Naive thymus-derived CD8-positive, alpha-beta T cell (primary cell): ENCODE data around the gene FAM163A. TPM values are rescaled to one million over a fixed set of nuclear protein-coding genes. Genes with fewer than 3 reads are reported as not detected.

Source experiments
- ATAC-seq, 2 donors: fragments of 150-1000 bp; cut with Tn5 transposase in 1 of 2; sonication (Bioruptor Pico), chemical (Tn5 transposase) in 1 of 2; 1 replicate in 1 of 2; 2 replicates in 1 of 2; pipeline ENCODE4 v1.10.0; 2021; ENCODE audit warnings: mild to moderate bottlenecking in 2 of 2, moderate library complexity in 2 of 2
- POLR2A ChIA-PET: fragments of 350-600 bp; sonication (Branson Sonifier 250); formaldehyde crosslinking; loops from one replicate; lab custom pipeline; 2021; ENCODE audit warnings: antibody characterized with exemption; lab: Charles Lee
- DNase-seq, 10 donors: peaks; one replicate each; pipeline versions ENCODE4 v3.0.0 to v3.0.0-alpha.2; 2020 to 2022
- H3K27ac Mint-ChIP-seq, 10 donors: one replicate each; pipeline ENCODE4 v1.8.0; 2020 to 2022; ENCODE audit warnings: mild to moderate bottlenecking in 10 of 10, mixed read lengths in 10 of 10, moderate library complexity in 4 of 10, inconsistent platforms in 1 of 10
- H3K27me3 Mint-ChIP-seq, 5 donors: one replicate each; pipeline ENCODE4 v1.8.0; 2021 to 2022; ENCODE audit warnings: mixed read lengths in 5 of 5
- H3K36me3 Mint-ChIP-seq, 3 donors: one replicate each; pipeline ENCODE4 v1.8.0; 2020 to 2022; ENCODE audit warnings: mixed read lengths in 3 of 3, mild to moderate bottlenecking in 2 of 3, inconsistent platforms in 1 of 3
- H3K4me1 Mint-ChIP-seq, 4 donors: one replicate each; pipeline ENCODE4 v1.8.0; 2021 to 2022; ENCODE audit warnings: mixed read lengths in 4 of 4
- H3K4me3 Mint-ChIP-seq, 10 donors: one replicate each; pipeline ENCODE4 v1.8.0; 2020 to 2022; ENCODE audit warnings: mild to moderate bottlenecking in 10 of 10, mixed read lengths in 10 of 10, moderate library complexity in 6 of 10, inconsistent platforms in 1 of 10
- H3K9me3 Mint-ChIP-seq, 9 donors: one replicate each; pipeline ENCODE4 v1.8.0; 2020 to 2022; ENCODE audit warnings: mixed read lengths in 9 of 9, mild to moderate bottlenecking in 3 of 9, inconsistent platforms in 1 of 9, moderate library complexity in 1 of 9
- polyA plus RNA-seq, 3 donors: library from polyadenylated mRNA; unstranded; fragments of 300-500 nt; fragmentation: Illumina TruSeq; gene quantifications; one replicate each; pipeline ENCODE4 v1.2.3, GENCODE V29; 2021
- total RNA-seq, 8 experiments: library from RNA in 2 of 8; stranded (reverse) in 2 of 8; gene quantifications; one replicate each; pipeline ENCODE4 v1.2.3 and lab custom pipeline; 2021 to 2026

The FAM163A gene
- total and polyA plus RNA-seq, 5 experiments from 2014 or later, result not detected

DNA sequence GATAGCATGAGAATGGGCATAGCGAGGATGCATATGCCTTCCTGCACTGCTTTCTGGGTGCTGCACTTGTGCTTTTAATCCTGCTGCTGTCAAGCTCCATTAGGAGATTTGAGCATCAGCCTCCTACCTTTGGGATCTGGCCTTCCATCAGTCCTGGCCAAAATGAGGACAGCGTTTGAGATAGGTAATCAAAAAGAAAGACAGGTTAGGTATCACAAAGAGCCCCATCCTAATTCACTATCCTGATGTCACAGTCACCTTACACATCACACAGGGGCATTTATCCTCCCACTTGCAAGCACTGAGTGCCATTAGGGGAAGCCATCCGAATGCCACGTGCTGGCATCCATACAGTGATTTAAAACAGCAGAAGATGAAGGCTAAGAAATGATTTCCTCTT, 13.2 kb upstream of the FAM163A start:
- Mint-ChIP-seq H3K27ac (no peak overlapping the region), H3K4me1 (no peaks in the 10 kb centered on the region), H3K36me3 (no peaks in the 10 kb centered on the region), H3K4me3 (no peak overlapping the region), H3K9me3 (no peaks in the 10 kb centered on the region), H3K27me3 (peaks cover 8 to 24% (median 17%) of the 10 kb centered on the region in 5 donors)
- no peak for ATAC-seq
- DNase-seq, result no peak
- POLR2A ChIA-PET, result no interaction called here

DNA sequence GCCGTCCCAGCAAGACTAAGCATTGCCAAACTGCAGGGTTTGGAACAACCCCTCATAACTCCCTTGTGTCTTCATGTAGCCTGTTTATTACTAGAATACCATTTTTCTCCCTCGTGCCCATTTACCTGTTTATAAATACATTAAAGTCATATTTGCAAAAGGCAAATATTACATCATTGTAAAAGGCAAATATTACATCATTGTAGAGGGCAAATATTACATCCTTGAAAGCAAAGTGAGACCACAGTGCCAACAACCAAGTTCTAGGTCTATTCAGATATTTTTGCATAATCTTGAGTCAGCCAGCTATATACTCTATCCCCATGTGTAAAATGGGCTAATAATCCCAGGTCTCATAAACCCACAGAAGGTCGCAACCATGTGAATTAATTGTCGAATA, 11.4 kb upstream of the FAM163A start:
- Mint-ChIP-seq H3K4me3 (no peak overlapping the region), H3K4me1 (no peaks in the 10 kb centered on the region), H3K27me3 (peaks cover 14 to 35% (median 24%) of the 10 kb centered on the region in 5 donors), H3K27ac (no peak overlapping the region), H3K36me3 (no peaks in the 10 kb centered on the region), H3K9me3 (no peaks in the 10 kb centered on the region)
- POLR2A ChIA-PET, result no interaction called here
- no peak for DNase-seq
- ATAC-seq, result no peak

DNA sequence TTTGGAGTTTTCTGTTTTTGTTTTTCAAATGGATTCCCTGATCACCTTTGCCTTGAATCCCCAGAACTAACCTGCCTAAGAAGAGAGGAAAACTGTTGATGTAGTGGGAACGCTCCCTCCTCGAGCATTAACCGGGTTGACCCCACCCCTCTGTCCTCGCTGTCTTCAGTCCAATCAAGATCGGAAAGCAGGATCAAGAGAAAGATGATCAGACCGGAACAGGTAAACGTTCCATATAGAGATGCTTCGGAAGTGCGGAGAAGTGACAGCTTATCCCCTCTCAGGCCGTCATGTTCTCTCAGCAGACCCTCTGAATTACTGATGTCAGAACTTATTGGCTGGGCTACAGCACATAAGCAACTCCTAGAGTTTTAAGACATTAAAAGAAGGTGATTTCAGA, 800 bp upstream of the FAM163A start:
- Mint-ChIP-seq H3K4me3 (peak overlapping the region; percentile 9 to 83 (median 64)), H3K27ac (peak overlapping the region in 2 of 10 donors; percentile 56 to 86), H3K4me1 (peaks cover 7 to 11% (median 11%) of the 10 kb centered on the region in 4 donors), H3K27me3 (peaks cover 49 to 78% (median 68%) of the 10 kb centered on the region in 5 donors), H3K36me3 (peaks cover 0 to 2% (median 0%) of the 10 kb centered on the region in 3 donors), H3K9me3 (peaks cover 0 to 8% (median 0%) of the 10 kb centered on the region in 9 donors)
- ATAC-seq (no peak), DNase-seq (no peak)
- POLR2A ChIA-PET, result no interaction called here

DNA sequence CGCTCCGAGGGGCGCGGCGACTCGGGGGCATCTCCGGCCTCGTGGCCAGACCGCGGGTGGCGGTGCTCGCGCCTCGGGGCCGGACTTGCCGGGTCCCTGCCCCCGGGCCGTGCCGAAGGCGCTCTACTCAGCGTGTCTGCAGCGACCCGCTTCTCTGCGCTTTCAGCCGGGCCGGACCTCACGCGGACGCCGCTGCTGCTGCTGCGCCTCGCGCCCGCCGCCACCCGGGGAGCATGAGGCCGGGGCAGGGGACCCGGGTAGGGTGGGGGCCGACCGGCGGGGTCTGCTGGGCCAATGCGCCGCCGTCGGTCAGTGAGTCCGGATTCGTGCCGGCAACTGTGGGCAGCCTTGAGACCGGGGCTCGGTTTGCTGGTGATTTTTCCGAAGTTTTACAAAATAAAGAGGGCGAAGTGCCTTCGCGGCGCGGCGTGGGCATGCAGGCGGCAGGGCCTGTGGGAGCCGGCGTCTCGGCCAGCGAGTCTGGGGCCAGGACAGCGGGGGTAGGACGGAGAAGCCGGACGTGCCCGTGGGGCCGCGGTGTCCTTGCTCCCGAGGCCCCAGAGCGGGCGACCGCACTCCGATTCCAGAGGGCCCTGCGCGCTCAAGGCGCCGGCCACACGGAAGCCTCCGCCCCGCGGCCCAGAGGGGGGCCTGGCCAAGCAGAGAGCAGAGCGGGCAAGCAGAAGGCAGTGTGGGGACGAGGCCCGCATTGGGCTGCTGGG, 749 bp downstream of the FAM163A start:
- Mint-ChIP-seq H3K27me3 (peaks cover 50 to 84% (median 68%) of the 10 kb centered on the region in 5 donors), H3K4me1 (peaks cover 7 to 11% (median 11%) of the 10 kb centered on the region in 4 donors), H3K27ac (no peak overlapping the region), H3K4me3 (peak overlapping the region in 2 of 10 donors; percentile 27 to 29), H3K36me3 (no peaks in the 10 kb centered on the region), H3K9me3 (peaks cover 0 to 8% (median 0%) of the 10 kb centered on the region in 9 donors)
- DNase-seq (no peak), ATAC-seq (no peak)
- POLR2A ChIA-PET, result no interaction called here

DNA sequence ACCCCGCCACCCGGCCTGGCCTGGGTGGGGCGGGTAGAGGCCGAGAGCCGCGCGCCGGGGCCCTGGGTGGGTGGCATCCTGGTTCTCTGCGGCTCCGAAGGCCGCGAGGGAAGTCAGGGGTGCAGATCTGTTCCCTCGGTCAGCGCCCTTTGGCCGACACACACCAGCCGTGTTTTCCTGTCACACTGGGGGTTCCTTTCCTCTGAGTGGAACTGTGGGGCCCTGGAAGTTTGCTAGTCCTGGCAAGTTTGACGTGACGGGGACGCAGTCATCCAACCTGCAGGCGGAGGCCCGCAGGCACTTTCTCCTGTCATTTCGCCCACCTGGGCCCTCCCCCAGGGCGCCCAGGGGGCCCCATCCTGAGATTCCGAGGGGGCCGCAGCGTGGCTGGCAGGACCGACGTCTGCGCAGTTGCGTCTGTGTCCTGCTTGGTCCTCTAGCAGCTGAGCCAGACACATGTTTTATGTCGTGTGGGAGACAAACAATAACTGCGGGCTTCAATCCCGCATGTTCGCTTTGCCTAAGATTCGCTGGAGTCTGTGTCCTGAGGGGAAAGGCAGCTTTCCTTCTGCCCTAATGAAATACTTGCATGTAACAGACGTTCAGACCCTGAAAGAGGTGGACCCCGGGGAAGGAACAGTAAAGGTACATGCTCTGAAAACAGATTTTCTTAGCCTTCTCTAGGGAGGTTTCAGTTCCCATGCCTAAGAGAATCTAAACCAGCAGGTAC, 1.5 kb downstream of the FAM163A start:
- H3K4me3 Mint-ChIP-seq, result peak overlapping the region in 4 of 10 donors; percentile 14 to 54 (median 42)
- H3K36me3 Mint-ChIP-seq, result no peaks in the 10 kb centered on the region
- peaks cover 0 to 8% (median 0%) of the 10 kb centered on the region in 9 donors for H3K9me3 Mint-ChIP-seq
- POLR2A ChIA-PET, result no interaction called here
- H3K4me1 Mint-ChIP-seq, result peaks cover 7 to 11% (median 11%) of the 10 kb centered on the region in 4 donors
- peaks cover 47 to 85% (median 69%) of the 10 kb centered on the region in 5 donors for H3K27me3 Mint-ChIP-seq
- ATAC-seq, result no peak
- DNase-seq, result no peak
- no peak overlapping the region for H3K27ac Mint-ChIP-seq

DNA sequence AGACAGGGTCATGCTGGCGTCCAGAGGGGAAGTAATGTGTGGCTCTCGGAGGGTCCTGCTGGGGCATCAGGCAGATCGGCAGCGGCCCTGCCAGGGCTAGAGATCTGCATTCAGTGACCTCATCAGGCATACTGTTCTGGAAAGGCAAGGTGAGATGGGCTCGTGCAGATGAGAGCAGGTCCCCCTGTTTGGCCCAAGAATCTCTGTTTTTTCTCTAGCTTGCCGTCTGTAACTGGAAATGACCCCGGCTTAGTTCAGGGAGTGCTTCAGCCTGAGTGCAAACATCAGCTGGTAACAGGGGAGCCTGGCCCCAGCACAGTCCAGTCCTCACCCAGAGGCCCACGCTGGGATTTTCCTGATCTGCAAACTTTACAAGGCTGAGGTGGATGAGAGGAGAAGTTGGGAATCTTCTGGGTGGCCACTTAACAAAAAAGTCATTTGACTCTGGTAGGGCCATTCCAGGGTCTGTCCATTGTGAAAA, 2.1 kb downstream of the FAM163A start:
- H3K27ac Mint-ChIP-seq, result no peak overlapping the region
- peaks cover 0 to 8% (median 0%) of the 10 kb centered on the region in 9 donors for H3K9me3 Mint-ChIP-seq
- DNase-seq, result no peak
- peaks cover 7 to 11% (median 11%) of the 10 kb centered on the region in 4 donors for H3K4me1 Mint-ChIP-seq
- H3K36me3 Mint-ChIP-seq, result no peaks in the 10 kb centered on the region
- H3K4me3 Mint-ChIP-seq, result no peak overlapping the region
- ATAC-seq, result no peak
- peaks cover 47 to 84% (median 66%) of the 10 kb centered on the region in 5 donors for H3K27me3 Mint-ChIP-seq
- POLR2A ChIA-PET, result no interaction called here

DNA sequence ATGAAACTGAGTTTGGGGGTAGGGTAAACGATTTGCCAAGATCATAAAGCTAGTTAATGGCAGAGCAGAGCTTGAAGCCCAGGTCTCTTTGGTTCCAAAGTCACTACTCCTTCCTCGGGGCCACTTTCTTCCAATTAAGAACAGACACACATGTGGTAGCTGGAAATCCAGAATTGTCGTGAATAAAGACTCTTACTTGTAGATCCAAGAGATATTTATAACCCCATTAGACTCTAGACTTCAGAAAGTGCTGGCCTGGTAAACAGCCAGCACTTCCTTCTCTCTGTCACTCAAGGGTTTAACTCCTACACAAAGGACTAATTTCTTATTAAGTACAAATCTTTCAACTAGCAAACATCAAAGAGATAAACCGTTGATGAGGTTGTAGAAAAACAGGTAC, 2.7 kb downstream of the FAM163A start:
- DNase-seq (no peak), ATAC-seq (no peak)
- POLR2A ChIA-PET, result no interaction called here
- H3K27me3 Mint-ChIP-seq, result peaks cover 48 to 84% (median 64%) of the 10 kb centered on the region in 5 donors
- no peak overlapping the region for H3K27ac Mint-ChIP-seq
- H3K36me3 Mint-ChIP-seq, result no peaks in the 10 kb centered on the region
- peaks cover 9 to 11% (median 11%) of the 10 kb centered on the region in 4 donors for H3K4me1 Mint-ChIP-seq
- peaks cover 0 to 7% (median 2%) of the 10 kb centered on the region in 9 donors for H3K9me3 Mint-ChIP-seq
- no peak overlapping the region for H3K4me3 Mint-ChIP-seq

DNA sequence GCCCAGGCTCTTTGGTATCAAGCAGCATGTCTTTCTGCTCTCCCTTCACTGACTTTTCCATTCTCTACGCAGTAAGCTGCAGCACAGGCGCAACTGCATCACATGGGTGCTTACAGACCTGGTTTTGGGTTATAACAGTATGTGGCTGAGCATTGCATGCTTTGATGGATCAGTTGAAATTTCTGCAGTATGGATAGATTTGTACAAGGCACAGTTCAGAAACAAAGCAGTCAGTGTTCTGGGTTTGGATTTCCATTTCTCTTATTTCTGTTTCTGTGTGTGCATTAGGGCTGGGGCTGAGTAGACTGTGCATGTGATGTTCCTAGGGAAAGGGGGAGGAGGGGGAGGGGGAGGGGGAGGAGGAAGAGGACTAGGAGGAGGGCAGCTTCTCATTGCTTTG, 4.5 kb downstream of the FAM163A start:
- no peak overlapping the region for H3K4me3 Mint-ChIP-seq
- peaks cover 36 to 73% (median 54%) of the 10 kb centered on the region in 5 donors for H3K27me3 Mint-ChIP-seq
- DNase-seq, result no peak
- peaks cover 3 to 5% (median 4%) of the 10 kb centered on the region in 4 donors for H3K4me1 Mint-ChIP-seq
- ATAC-seq, result no peak
- POLR2A ChIA-PET, result no interaction called here
- H3K9me3 Mint-ChIP-seq, result peaks cover 0 to 18% (median 4%) of the 10 kb centered on the region in 9 donors
- H3K36me3 Mint-ChIP-seq, result peaks cover 0 to 7% (median 0%) of the 10 kb centered on the region in 3 donors
- no peak overlapping the region for H3K27ac Mint-ChIP-seq

DNA sequence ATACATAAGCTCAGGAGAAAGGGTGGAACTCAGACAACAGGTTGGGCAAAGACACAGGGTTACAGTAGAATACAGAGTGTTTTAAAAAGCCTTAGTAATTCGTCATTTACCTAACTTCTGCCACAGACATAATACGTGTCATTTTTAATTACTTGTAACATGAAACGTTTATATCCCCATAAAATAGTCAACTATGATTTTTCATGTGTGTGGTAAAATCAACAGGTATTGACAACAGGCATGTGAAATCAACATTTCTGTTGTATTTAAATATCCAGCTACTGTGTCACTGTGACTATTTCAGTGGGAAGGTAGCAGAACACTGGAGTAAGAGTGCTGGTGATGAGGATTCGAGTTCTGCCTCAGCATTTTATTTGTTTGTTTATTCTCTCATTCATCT, 5.7 kb downstream of the FAM163A start:
- H3K4me1 Mint-ChIP-seq, result peaks cover 0 to 2% (median 0%) of the 10 kb centered on the region in 4 donors
- peaks cover 0 to 18% (median 4%) of the 10 kb centered on the region in 9 donors for H3K9me3 Mint-ChIP-seq
- DNase-seq (no peak), ATAC-seq (no peak)
- POLR2A ChIA-PET, result no interaction called here
- no peak overlapping the region for H3K4me3 Mint-ChIP-seq
- no peak overlapping the region for H3K27ac Mint-ChIP-seq
- peaks cover 33 to 76% (median 52%) of the 10 kb centered on the region in 5 donors for H3K27me3 Mint-ChIP-seq
- peaks cover 0 to 7% (median 0%) of the 10 kb centered on the region in 3 donors for H3K36me3 Mint-ChIP-seq

DNA sequence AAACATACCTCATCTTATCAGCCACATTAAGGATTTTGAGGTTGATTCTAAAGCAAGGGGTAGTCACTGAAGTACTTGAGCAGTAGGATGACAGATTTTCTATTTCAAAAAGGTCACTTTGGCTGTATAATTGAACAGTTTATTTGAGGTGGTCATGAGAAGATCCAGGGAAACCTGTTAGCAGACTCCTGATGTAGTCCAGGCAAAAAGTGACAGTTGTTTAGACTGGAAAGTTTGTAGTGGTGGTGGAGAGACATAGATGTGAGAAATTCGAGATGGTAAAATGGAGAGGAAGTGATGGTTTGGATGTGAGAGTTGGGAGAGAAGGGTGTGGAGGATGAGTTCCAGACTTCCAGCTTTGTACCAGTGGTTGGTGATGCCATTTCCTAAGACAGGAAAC, 7.5 kb downstream of the FAM163A start:
- peaks cover 0 to 7% (median 0%) of the 10 kb centered on the region in 3 donors for H3K36me3 Mint-ChIP-seq
- ATAC-seq (no peak), DNase-seq (no peak)
- H3K4me1 Mint-ChIP-seq, result peaks cover 0 to 2% (median 0%) of the 10 kb centered on the region in 4 donors
- peaks cover 0 to 18% (median 4%) of the 10 kb centered on the region in 9 donors for H3K9me3 Mint-ChIP-seq
- H3K27ac Mint-ChIP-seq, result no peak overlapping the region
- no peak overlapping the region for H3K4me3 Mint-ChIP-seq
- H3K27me3 Mint-ChIP-seq, result peaks cover 27 to 61% (median 36%) of the 10 kb centered on the region in 5 donors
- POLR2A ChIA-PET, result no interaction called here

DNA sequence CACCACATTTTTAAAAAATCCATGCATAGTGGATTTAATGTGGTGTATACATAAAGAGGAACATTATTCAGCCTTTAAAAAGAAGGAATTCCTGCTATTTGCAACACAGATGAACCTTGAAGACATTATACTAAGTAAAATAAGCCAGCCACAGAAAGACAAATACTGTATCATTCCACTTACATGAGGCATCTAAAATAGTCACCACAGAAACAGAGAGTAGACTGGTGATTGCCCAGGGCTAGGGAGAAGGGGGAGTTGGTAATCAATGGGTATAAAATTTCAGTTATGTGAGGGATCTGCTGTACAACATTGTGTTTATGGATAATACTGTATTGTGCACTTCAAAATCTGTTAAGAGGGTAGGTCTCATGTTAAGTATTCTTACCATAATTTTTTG, 10.0 kb downstream of the FAM163A start:
- no peak for ATAC-seq
- POLR2A ChIA-PET, result no interaction called here
- H3K27ac Mint-ChIP-seq, result no peak overlapping the region
- H3K4me3 Mint-ChIP-seq, result no peak overlapping the region
- H3K4me1 Mint-ChIP-seq, result peaks cover 0 to 2% (median 0%) of the 10 kb centered on the region in 4 donors
- H3K36me3 Mint-ChIP-seq, result peaks cover 0 to 7% (median 0%) of the 10 kb centered on the region in 3 donors
- peaks cover 12 to 36% (median 23%) of the 10 kb centered on the region in 5 donors for H3K27me3 Mint-ChIP-seq
- peaks cover 0 to 18% (median 4%) of the 10 kb centered on the region in 9 donors for H3K9me3 Mint-ChIP-seq
- no peak for DNase-seq

DNA sequence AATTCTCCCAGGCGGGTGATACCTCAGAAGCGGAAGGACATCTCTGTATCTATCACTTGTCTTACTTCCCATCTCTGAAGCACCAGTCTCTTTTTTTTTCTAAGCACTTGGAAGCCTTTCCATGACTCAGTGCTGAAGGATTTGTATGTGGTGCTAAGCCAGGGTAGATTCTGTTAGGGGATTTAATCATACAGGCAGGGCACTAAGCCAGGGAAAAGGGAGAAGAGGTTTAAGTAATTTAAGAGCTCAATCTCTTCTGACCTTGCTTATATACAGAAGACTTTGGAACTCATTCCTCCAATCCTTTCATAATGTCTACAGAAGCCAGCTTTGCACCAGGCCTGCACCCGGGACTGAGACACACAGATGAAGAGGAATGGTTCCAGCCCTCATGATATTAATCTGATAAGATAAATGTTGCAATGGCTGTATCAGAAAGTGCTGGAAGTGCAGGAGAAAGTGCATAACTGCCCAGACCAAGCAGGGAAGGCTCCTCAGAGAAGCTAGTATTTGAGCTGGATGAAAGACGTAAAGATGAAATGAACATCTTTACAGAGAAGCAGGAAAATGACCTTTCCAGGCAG, 11.0 kb downstream of the FAM163A start:
- Mint-ChIP-seq H3K27me3 (peaks cover 6 to 26% (median 17%) of the 10 kb centered on the region in 5 donors), H3K27ac (no peak overlapping the region), H3K4me3 (no peak overlapping the region), H3K36me3 (peaks cover 0 to 7% (median 0%) of the 10 kb centered on the region in 3 donors), H3K9me3 (peaks cover 0 to 18% (median 4%) of the 10 kb centered on the region in 9 donors), H3K4me1 (peaks cover 0 to 2% (median 0%) of the 10 kb centered on the region in 4 donors)
- POLR2A ChIA-PET, result no interaction called here
- ATAC-seq, result no peak
- no peak for DNase-seq
